SK-N-SH treated with all-trans-retinoic acid at 6 μM for 48 hours (cell line): Measurements from ENCODE around the gene TRIM54.

Experiments
- BACH2 ChIP-seq: fragments of 250-450 bp; sonication (Bioruptor Pico); IDR thresholded peaks from 2 replicates; pipeline ENCODE4 v1.9.0; 2021; ENCODE audit warnings: mild to moderate bottlenecking, borderline replicate concordance
- TF ChIP-seq, protein P1 (sequence below): fragments of 250-450 bp; sonication (Bioruptor Pico); IDR thresholded peaks from 2 replicates; pipeline ENCODE4 v1.5.1; 2020; ENCODE audit warnings: low read depth, mild to moderate bottlenecking, moderate library complexity

- TF ChIP-seq, protein P1, sequence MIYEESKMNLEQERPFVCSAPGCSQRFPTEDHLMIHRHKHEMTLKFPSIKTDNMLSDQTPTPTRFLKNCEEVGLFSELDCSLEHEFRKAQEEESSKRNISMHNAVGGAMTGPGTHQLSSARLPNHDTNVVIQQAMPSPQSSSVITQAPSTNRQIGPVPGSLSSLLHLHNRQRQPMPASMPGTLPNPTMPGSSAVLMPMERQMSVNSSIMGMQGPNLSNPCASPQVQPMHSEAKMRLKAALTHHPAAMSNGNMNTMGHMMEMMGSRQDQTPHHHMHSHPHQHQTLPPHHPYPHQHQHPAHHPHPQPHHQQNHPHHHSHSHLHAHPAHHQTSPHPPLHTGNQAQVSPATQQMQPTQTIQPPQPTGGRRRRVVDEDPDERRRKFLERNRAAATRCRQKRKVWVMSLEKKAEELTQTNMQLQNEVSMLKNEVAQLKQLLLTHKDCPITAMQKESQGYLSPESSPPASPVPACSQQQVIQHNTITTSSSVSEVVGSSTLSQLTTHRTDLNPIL (CRISPR knock-in tag), result no peak
- TF ChIP-seq BACH2 (CRISPR knock-in tag), result no peak
Observed at GRCh38 chr2:27307545-27308358, 25.5 kb downstream of the TRIM54 start.
